ENCODE data around the gene THBD. TPM values are rescaled to one million over a fixed set of nuclear protein-coding genes. Genes with fewer than 3 reads are reported as not detected.

The THBD gene
- total RNA-seq, 1 experiment from 2014 or later = 0.26 TPM

DNA sequence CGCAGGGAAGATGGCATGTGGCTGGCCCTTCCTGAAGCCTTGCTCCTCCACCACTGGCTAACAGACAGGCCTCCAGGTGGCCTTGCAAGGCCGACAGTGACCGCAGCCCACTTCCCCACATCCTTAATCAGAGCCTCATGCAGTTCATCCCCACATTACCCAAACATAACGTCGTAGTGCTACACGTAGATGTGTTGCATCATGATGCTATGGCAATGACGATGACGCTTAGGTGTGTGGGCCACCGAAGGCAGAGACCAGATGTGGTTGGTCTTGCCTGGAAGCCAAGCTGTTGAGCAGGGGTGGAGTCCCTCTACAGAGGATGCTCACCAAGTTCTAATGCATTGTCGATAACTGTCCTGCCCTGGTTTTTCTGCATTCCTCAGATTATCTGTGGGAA, 31.0 kb upstream of the THBD start:
- DNase-seq (ENCODE audit: low read depth, low spot score) (no peak), ATAC-seq (no peak)
- TF ChIP-seq POLR2AphosphoS5 (IDR thresholded peaks at IDR 0.05; ENCODE audit: low read depth, low read length) (no peak), TCF7L2 (IDR thresholded peaks at IDR 0.05; ENCODE audit: low read depth, low read length) (no peak), SIN3A (IDR thresholded peaks at IDR 0.05; ENCODE audit: borderline replicate concordance, insufficient read depth, low read depth, low read length) (no peak)
- TF ChIP-seq, protein P1, sequence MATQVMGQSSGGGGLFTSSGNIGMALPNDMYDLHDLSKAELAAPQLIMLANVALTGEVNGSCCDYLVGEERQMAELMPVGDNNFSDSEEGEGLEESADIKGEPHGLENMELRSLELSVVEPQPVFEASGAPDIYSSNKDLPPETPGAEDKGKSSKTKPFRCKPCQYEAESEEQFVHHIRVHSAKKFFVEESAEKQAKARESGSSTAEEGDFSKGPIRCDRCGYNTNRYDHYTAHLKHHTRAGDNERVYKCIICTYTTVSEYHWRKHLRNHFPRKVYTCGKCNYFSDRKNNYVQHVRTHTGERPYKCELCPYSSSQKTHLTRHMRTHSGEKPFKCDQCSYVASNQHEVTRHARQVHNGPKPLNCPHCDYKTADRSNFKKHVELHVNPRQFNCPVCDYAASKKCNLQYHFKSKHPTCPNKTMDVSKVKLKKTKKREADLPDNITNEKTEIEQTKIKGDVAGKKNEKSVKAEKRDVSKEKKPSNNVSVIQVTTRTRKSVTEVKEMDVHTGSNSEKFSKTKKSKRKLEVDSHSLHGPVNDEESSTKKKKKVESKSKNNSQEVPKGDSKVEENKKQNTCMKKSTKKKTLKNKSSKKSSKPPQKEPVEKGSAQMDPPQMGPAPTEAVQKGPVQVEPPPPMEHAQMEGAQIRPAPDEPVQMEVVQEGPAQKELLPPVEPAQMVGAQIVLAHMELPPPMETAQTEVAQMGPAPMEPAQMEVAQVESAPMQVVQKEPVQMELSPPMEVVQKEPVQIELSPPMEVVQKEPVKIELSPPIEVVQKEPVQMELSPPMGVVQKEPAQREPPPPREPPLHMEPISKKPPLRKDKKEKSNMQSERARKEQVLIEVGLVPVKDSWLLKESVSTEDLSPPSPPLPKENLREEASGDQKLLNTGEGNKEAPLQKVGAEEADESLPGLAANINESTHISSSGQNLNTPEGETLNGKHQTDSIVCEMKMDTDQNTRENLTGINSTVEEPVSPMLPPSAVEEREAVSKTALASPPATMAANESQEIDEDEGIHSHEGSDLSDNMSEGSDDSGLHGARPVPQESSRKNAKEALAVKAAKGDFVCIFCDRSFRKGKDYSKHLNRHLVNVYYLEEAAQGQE (IDR thresholded peaks at IDR 0.05; ENCODE audit: insufficient read depth in 1 of 2, low read depth in 2 of 2, low read length in 1 of 2) = no peak
- TF ChIP-seq, protein P2, sequence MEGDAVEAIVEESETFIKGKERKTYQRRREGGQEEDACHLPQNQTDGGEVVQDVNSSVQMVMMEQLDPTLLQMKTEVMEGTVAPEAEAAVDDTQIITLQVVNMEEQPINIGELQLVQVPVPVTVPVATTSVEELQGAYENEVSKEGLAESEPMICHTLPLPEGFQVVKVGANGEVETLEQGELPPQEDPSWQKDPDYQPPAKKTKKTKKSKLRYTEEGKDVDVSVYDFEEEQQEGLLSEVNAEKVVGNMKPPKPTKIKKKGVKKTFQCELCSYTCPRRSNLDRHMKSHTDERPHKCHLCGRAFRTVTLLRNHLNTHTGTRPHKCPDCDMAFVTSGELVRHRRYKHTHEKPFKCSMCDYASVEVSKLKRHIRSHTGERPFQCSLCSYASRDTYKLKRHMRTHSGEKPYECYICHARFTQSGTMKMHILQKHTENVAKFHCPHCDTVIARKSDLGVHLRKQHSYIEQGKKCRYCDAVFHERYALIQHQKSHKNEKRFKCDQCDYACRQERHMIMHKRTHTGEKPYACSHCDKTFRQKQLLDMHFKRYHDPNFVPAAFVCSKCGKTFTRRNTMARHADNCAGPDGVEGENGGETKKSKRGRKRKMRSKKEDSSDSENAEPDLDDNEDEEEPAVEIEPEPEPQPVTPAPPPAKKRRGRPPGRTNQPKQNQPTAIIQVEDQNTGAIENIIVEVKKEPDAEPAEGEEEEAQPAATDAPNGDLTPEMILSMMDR (IDR thresholded peaks at IDR 0.05) = no peak
- in situ Hi-C loops (cut with HindIII; ENCODE audit: low pct_unique_long_range_greater_than_20kb, low sequenced_read_pairs) = no loop called here
- Histone ChIP-seq H3K4me1 (ENCODE audit: control insufficient read depth, insufficient read depth, low read length) (no peaks in the 10 kb centered on the region), H3K36me3 (ENCODE audit: control insufficient read depth, insufficient read depth, low read length) (no peaks in the 10 kb centered on the region), H3K27ac (ENCODE audit: low read length) (no peak overlapping the region), H3K27me3 (ENCODE audit: control insufficient read depth, insufficient read depth, low read length) (peaks cover 9% of the 10 kb centered on the region), H3K4me3 (ENCODE audit: low read depth in 2 of 2, low read length in 2 of 2) (no peak overlapping the region), H3K9me3 (ENCODE audit: control insufficient read depth, insufficient read depth, low read depth, low read length) (no peaks in the 10 kb centered on the region)
- POLR2A ChIA-PET = no interaction called here
- CTCF ChIA-PET = no interaction called here
- no TSS peak for BruUV-seq (replicated peaks)
- intact Hi-C loops (cut with micrococcal nuclease; ENCODE audit: unreplicated experiment) = no loop called here

DNA sequence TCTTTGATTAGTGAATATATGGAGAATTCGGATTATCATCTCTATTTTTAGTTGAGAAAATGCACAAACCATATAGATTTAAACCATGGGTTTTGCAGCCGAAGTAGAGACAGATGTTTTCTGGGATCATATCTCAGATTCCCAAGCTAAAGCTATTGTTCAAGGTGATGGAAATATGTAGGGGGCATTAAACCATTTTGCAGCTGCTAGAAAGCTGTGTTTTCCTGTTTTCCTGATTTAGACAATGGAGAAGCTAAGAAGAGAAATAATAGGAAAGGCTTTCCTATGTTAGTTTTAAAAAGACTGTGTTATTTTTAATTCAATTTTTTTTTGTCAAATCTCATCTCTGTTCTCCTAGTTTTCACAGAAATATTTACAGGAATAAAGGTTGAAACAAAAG, 30.5 kb upstream of the THBD start:
- Histone ChIP-seq H3K9me3 (ENCODE audit: control insufficient read depth, insufficient read depth, low read depth, low read length) (no peaks in the 10 kb centered on the region), H3K4me3 (ENCODE audit: low read depth in 2 of 2, low read length in 2 of 2) (no peak overlapping the region), H3K27me3 (ENCODE audit: control insufficient read depth, insufficient read depth, low read length) (peaks cover 9% of the 10 kb centered on the region), H3K27ac (ENCODE audit: low read length) (no peak overlapping the region), H3K36me3 (ENCODE audit: control insufficient read depth, insufficient read depth, low read length) (no peaks in the 10 kb centered on the region), H3K4me1 (ENCODE audit: control insufficient read depth, insufficient read depth, low read length) (no peaks in the 10 kb centered on the region)
- TF ChIP-seq, protein P2 (IDR thresholded peaks at IDR 0.05) = no peak
- TF ChIP-seq POLR2AphosphoS5 (IDR thresholded peaks at IDR 0.05; ENCODE audit: low read depth, low read length) = no peak
- no peak for TF ChIP-seq SIN3A (IDR thresholded peaks at IDR 0.05; ENCODE audit: borderline replicate concordance, insufficient read depth, low read depth, low read length)
- TF ChIP-seq, protein P1 (IDR thresholded peaks at IDR 0.05; ENCODE audit: insufficient read depth in 1 of 2, low read depth in 2 of 2, low read length in 1 of 2) = no peak
- TF ChIP-seq TCF7L2 (IDR thresholded peaks at IDR 0.05; ENCODE audit: low read depth, low read length) = no peak
- DNase-seq (ENCODE audit: low read depth, low spot score) = no peak
- intact Hi-C loops (cut with micrococcal nuclease; ENCODE audit: unreplicated experiment) = no loop called here
- ChIA-PET POLR2A (no interaction called here), CTCF (no interaction called here)
- in situ Hi-C loops (cut with HindIII; ENCODE audit: low pct_unique_long_range_greater_than_20kb, low sequenced_read_pairs) = no loop called here
- no TSS peak for BruUV-seq (replicated peaks)
- ATAC-seq = no peak
